ENCODE results near the gene ORC5.

Gene ORC5

GRCh38 chr7:104126411-104126841 lies 81.4 kb downstream of the ORC5 start:
- no peaks in the 10 kb centered on the region for H3K9me3 ChIP-seq (ENCODE audit: control insufficient read depth, low read length)
- H3K36me3 ChIP-seq (ENCODE audit: control insufficient read depth, insufficient read depth, low read length, severe bottlenecking): peaks cover 41% of the 10 kb centered on the region
- DNase-seq (ENCODE audit: low read depth): no peak
- H3K4me1 ChIP-seq (ENCODE audit: control insufficient read depth, insufficient read depth, low read length): peaks cover 12% of the 10 kb centered on the region
- H3K27me3 ChIP-seq (replicated peaks; ENCODE audit: control insufficient read depth, insufficient read depth, low read length): no peaks in the 10 kb centered on the region
- H3K9ac ChIP-seq (ENCODE audit: low read length): no peak overlapping the region
- H3K4me3 ChIP-seq (ENCODE audit: low read length): no peak overlapping the region

- no peak for DNase-seq (ENCODE audit: low read depth)
- Histone ChIP-seq H3K4me3 (ENCODE audit: low read length) (no peak overlapping the region), H3K36me3 (ENCODE audit: control insufficient read depth, insufficient read depth, low read length, severe bottlenecking) (peaks cover 27% of the 10 kb centered on the region), H3K9ac (ENCODE audit: low read length) (no peak overlapping the region), H3K9me3 (ENCODE audit: control insufficient read depth, low read length) (peaks cover 4% of the 10 kb centered on the region), H3K4me1 (ENCODE audit: control insufficient read depth, insufficient read depth, low read length) (peaks cover 12% of the 10 kb centered on the region), H3K27me3 (replicated peaks; ENCODE audit: control insufficient read depth, insufficient read depth, low read length) (no peaks in the 10 kb centered on the region)
Observed at GRCh38 chr7:104124893-104125477, 82.8 kb downstream of the ORC5 start.

- no peak for DNase-seq (ENCODE audit: low read depth)
- Histone ChIP-seq H3K4me3 (ENCODE audit: low read length) (no peak overlapping the region), H3K9ac (ENCODE audit: low read length) (no peak overlapping the region), H3K36me3 (ENCODE audit: control insufficient read depth, insufficient read depth, low read length, severe bottlenecking) (peaks cover 23% of the 10 kb centered on the region), H3K27me3 (replicated peaks; ENCODE audit: control insufficient read depth, insufficient read depth, low read length) (no peaks in the 10 kb centered on the region), H3K9me3 (ENCODE audit: control insufficient read depth, low read length) (peaks cover 4% of the 10 kb centered on the region), H3K4me1 (ENCODE audit: control insufficient read depth, insufficient read depth, low read length) (peaks cover 12% of the 10 kb centered on the region)
Observed at GRCh38 chr7:104124469-104124868, 83.3 kb downstream of the ORC5 start.

- H3K4me3 ChIP-seq (ENCODE audit: low read length): no peak overlapping the region
Observed at GRCh38 chr7:104123786-104124185, 84.0 kb downstream of the ORC5 start.

GRCh38 chr7:104113788-104114187 lies 94.0 kb downstream of the ORC5 start:
- no peaks in the 10 kb centered on the region for H3K9me3 ChIP-seq (ENCODE audit: control insufficient read depth, low read length)
- no peaks in the 10 kb centered on the region for H3K27me3 ChIP-seq (replicated peaks; ENCODE audit: control insufficient read depth, insufficient read depth, low read length)
- H3K9ac ChIP-seq (ENCODE audit: low read length): no peak overlapping the region
- DNase-seq (ENCODE audit: low read depth): no peak
- H3K36me3 ChIP-seq (ENCODE audit: control insufficient read depth, insufficient read depth, low read length, severe bottlenecking): no peaks in the 10 kb centered on the region
- H3K4me3 ChIP-seq (ENCODE audit: low read length): no peak overlapping the region
- no peaks in the 10 kb centered on the region for H3K4me1 ChIP-seq (ENCODE audit: control insufficient read depth, insufficient read depth, low read length)

More at GRCh38 chr7:104123786-104124185, 84.0 kb downstream of the ORC5 start:
- H3K36me3 ChIP-seq (ENCODE audit: control insufficient read depth, insufficient read depth, low read length, severe bottlenecking): peaks cover 16% of the 10 kb centered on the region
- no peak for DNase-seq (ENCODE audit: low read depth)
- H3K4me1 ChIP-seq (ENCODE audit: control insufficient read depth, insufficient read depth, low read length): peaks cover 12% of the 10 kb centered on the region
- no peak overlapping the region for H3K9ac ChIP-seq (ENCODE audit: low read length)
- no peaks in the 10 kb centered on the region for H3K27me3 ChIP-seq (replicated peaks; ENCODE audit: control insufficient read depth, insufficient read depth, low read length)
- H3K9me3 ChIP-seq (ENCODE audit: control insufficient read depth, low read length): peaks cover 4% of the 10 kb centered on the region

GRCh38 chr7:104112623-104113022 lies 95.2 kb downstream of the ORC5 start:
- Histone ChIP-seq H3K4me3 (ENCODE audit: low read length) (no peak overlapping the region), H3K36me3 (ENCODE audit: control insufficient read depth, insufficient read depth, low read length, severe bottlenecking) (no peaks in the 10 kb centered on the region), H3K27me3 (replicated peaks; ENCODE audit: control insufficient read depth, insufficient read depth, low read length) (no peaks in the 10 kb centered on the region), H3K9me3 (ENCODE audit: control insufficient read depth, low read length) (no peaks in the 10 kb centered on the region), H3K4me1 (ENCODE audit: control insufficient read depth, insufficient read depth, low read length) (no peaks in the 10 kb centered on the region), H3K9ac (ENCODE audit: low read length) (no peak overlapping the region)
- no peak for DNase-seq (ENCODE audit: low read depth)

- no peak overlapping the region for H3K9ac ChIP-seq (ENCODE audit: low read length)
- DNase-seq (ENCODE audit: low read depth): no peak
- H3K4me3 ChIP-seq (ENCODE audit: low read length): no peak overlapping the region
- H3K4me1 ChIP-seq (ENCODE audit: control insufficient read depth, insufficient read depth, low read length): no peaks in the 10 kb centered on the region
- no peaks in the 10 kb centered on the region for H3K27me3 ChIP-seq (replicated peaks; ENCODE audit: control insufficient read depth, insufficient read depth, low read length)
- no peaks in the 10 kb centered on the region for H3K9me3 ChIP-seq (ENCODE audit: control insufficient read depth, low read length)
- H3K36me3 ChIP-seq (ENCODE audit: control insufficient read depth, insufficient read depth, low read length, severe bottlenecking): no peaks in the 10 kb centered on the region
Observed at GRCh38 chr7:104111271-104111670, 96.5 kb downstream of the ORC5 start.

GRCh38 chr7:104106108-104106905 lies 101.5 kb downstream of the ORC5 start:
- Histone ChIP-seq H3K27me3 (replicated peaks; ENCODE audit: control insufficient read depth, insufficient read depth, low read length) (no peaks in the 10 kb centered on the region), H3K9me3 (ENCODE audit: control insufficient read depth, low read length) (no peaks in the 10 kb centered on the region), H3K36me3 (ENCODE audit: control insufficient read depth, insufficient read depth, low read length, severe bottlenecking) (no peaks in the 10 kb centered on the region), H3K9ac (ENCODE audit: low read length) (no peak overlapping the region), H3K4me3 (ENCODE audit: low read length) (no peak overlapping the region), H3K4me1 (ENCODE audit: control insufficient read depth, insufficient read depth, low read length) (no peaks in the 10 kb centered on the region)
- DNase-seq (ENCODE audit: low read depth): peak; percentile 25

- Histone ChIP-seq H3K4me3 (ENCODE audit: low read length) (no peak overlapping the region), H3K36me3 (ENCODE audit: control insufficient read depth, insufficient read depth, low read length, severe bottlenecking) (no peaks in the 10 kb centered on the region), H3K9ac (ENCODE audit: low read length) (no peak overlapping the region), H3K27me3 (replicated peaks; ENCODE audit: control insufficient read depth, insufficient read depth, low read length) (peaks cover 8% of the 10 kb centered on the region), H3K4me1 (ENCODE audit: control insufficient read depth, insufficient read depth, low read length) (no peaks in the 10 kb centered on the region), H3K9me3 (ENCODE audit: control insufficient read depth, low read length) (no peaks in the 10 kb centered on the region)
- no peak for DNase-seq (ENCODE audit: low read depth)
Observed at GRCh38 chr7:104098890-104099289, 108.9 kb downstream of the ORC5 start.

GRCh38 chr7:104096683-104097082 lies 111.1 kb downstream of the ORC5 start:
- Histone ChIP-seq H3K36me3 (ENCODE audit: control insufficient read depth, insufficient read depth, low read length, severe bottlenecking) (no peaks in the 10 kb centered on the region), H3K27me3 (replicated peaks; ENCODE audit: control insufficient read depth, insufficient read depth, low read length) (peaks cover 8% of the 10 kb centered on the region), H3K4me3 (ENCODE audit: low read length) (no peak overlapping the region), H3K9ac (ENCODE audit: low read length) (no peak overlapping the region), H3K9me3 (ENCODE audit: control insufficient read depth, low read length) (no peaks in the 10 kb centered on the region), H3K4me1 (ENCODE audit: control insufficient read depth, insufficient read depth, low read length) (no peaks in the 10 kb centered on the region)
- no peak for DNase-seq (ENCODE audit: low read depth)

GRCh38 chr7:104093127-104093526 lies 114.7 kb downstream of the ORC5 start:
- H3K9ac ChIP-seq (ENCODE audit: low read length): no peak overlapping the region
- no peaks in the 10 kb centered on the region for H3K9me3 ChIP-seq (ENCODE audit: control insufficient read depth, low read length)
- no peak overlapping the region for H3K4me3 ChIP-seq (ENCODE audit: low read length)
- no peaks in the 10 kb centered on the region for H3K36me3 ChIP-seq (ENCODE audit: control insufficient read depth, insufficient read depth, low read length, severe bottlenecking)
- H3K27me3 ChIP-seq (replicated peaks; ENCODE audit: control insufficient read depth, insufficient read depth, low read length): no peaks in the 10 kb centered on the region
- DNase-seq (ENCODE audit: low read depth): no peak
- H3K4me1 ChIP-seq (ENCODE audit: control insufficient read depth, insufficient read depth, low read length): peaks cover 7% of the 10 kb centered on the region
